Measurements from ENCODE around the gene CCDC167.

DNA sequence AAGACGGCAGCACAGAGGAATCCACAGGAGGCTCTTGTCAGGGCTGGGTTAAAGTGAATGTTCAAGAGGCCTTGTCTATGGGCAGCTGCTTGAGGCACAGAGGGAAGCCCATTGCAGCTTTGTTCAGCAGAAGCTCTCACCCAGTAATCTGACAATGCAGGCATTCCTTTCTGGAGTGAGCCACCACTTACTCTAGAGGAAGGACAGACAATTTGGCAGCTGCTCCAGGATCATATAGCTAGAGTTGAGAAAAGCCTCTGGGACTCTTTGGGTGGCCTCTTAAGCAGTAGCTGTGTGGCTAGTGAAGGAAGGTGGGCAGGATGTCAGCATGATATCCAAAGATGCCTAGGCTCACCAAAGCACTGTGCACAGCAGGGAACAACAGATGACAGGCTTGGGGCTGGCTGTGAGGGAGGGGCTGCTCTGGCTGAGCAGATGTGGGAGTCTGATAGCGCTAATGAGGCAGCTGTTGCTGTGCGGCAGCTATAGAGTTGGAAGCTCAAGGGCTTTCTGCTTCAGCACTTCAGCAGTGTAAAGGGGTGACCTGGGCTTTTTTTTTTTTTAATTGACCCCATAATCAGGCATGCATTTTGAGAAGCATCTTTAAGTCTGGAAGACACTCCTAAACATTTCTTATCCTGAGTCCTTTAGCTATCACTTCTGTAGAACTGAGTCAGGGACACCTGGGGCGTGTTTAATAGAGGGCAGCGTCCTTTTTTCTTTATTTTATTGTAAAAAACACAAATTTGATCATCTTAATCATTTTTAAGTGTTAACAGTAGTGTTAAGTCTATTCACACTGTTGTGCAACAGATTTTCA is 39.5 kb downstream of the CCDC167 start:
- TF ChIP-seq, protein P1, sequence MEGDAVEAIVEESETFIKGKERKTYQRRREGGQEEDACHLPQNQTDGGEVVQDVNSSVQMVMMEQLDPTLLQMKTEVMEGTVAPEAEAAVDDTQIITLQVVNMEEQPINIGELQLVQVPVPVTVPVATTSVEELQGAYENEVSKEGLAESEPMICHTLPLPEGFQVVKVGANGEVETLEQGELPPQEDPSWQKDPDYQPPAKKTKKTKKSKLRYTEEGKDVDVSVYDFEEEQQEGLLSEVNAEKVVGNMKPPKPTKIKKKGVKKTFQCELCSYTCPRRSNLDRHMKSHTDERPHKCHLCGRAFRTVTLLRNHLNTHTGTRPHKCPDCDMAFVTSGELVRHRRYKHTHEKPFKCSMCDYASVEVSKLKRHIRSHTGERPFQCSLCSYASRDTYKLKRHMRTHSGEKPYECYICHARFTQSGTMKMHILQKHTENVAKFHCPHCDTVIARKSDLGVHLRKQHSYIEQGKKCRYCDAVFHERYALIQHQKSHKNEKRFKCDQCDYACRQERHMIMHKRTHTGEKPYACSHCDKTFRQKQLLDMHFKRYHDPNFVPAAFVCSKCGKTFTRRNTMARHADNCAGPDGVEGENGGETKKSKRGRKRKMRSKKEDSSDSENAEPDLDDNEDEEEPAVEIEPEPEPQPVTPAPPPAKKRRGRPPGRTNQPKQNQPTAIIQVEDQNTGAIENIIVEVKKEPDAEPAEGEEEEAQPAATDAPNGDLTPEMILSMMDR (IDR thresholded peaks at IDR 0.05), result no peak
- TF ChIP-seq POLR2A (IDR thresholded peaks at IDR 0.05), result no peak

Measured in uterus (tissue), 2 donors.